Astrocyte of the cerebellum (primary cell): Measurements from ENCODE around the gene SLC25A42.

Source experiments
- DNase-seq: peaks from one replicate; pipeline ENCODE4 v3.0.0-alpha.2; 2011; ENCODE audit warnings: low read depth
- H3K4me3 ChIP-seq: 2 replicates; pipeline ENCODE4 v1.5.1; 2011; ENCODE audit warnings: mild to moderate bottlenecking, low read depth, low read length, moderate library complexity
- CTCF ChIP-seq: IDR thresholded peaks from 2 replicates; pipeline ENCODE4 v1.5.1; 2012; ENCODE audit warnings: low read length, low read depth, moderate library complexity, mild to moderate bottlenecking; ENCODE audit errors: missing control alignments
- in situ Hi-C: cut with HindIII; loops from 2 replicates; pipeline ENCODE4 v1.10.0; 2017; ENCODE audit warnings: low sequenced_read_pairs

The SLC25A42 gene

GRCh38 chr19:19075126-19075525 is 11.3 kb downstream of the SLC25A42 start:
- no peak for TF ChIP-seq CTCF
- no peak overlapping the region for H3K4me3 ChIP-seq
- DNase-seq: no peak
- in situ Hi-C loops: no loop called here

- H3K4me3 ChIP-seq: no peak overlapping the region
- TF ChIP-seq CTCF: no peak
- in situ Hi-C loops: no loop called here
- DNase-seq: no peak
Measured at GRCh38 chr19:19076476-19076875, 12.7 kb downstream of the SLC25A42 start.

- TF ChIP-seq CTCF: no peak
- no peak for DNase-seq
- no peak overlapping the region for H3K4me3 ChIP-seq
- in situ Hi-C loops: no loop called here
Measured at GRCh38 chr19:19077103-19077502, 13.3 kb downstream of the SLC25A42 start.

- TF ChIP-seq CTCF: no peak
- DNase-seq: no peak
- no peak overlapping the region for H3K4me3 ChIP-seq
- in situ Hi-C loops: no loop called here
Measured at GRCh38 chr19:19078801-19079200, 15.0 kb downstream of the SLC25A42 start.

GRCh38 chr19:19079571-19079970 is 15.8 kb downstream of the SLC25A42 start:
- DNase-seq: no peak

GRCh38 chr19:19081642-19082151 is 17.9 kb downstream of the SLC25A42 start:
- in situ Hi-C loops: no loop called here
- no peak for DNase-seq
- H3K4me3 ChIP-seq: no peak overlapping the region
- TF ChIP-seq CTCF: no peak

More at GRCh38 chr19:19079571-19079970, 15.8 kb downstream of the SLC25A42 start:
- H3K4me3 ChIP-seq: no peak overlapping the region
- in situ Hi-C loops: no loop called here
- no peak for TF ChIP-seq CTCF
